HUES64 (cell line): ENCODE results near the gene UNC79.
"Not testable (repeated sequence)": the region's sequence is repeated elsewhere in the genome, so short reads cannot be mapped to it uniquely, and the experiment has no call there.

Source experiments
- H3K27ac ChIP-seq: 2 replicates; pipeline ENCODE4 v1.7.0; 2013; ENCODE audit warnings: low read depth, low read length, inconsistent platforms
- H3K27me3 ChIP-seq: 2 replicates; pipeline ENCODE4 v1.6.1; 2013; ENCODE audit warnings: mild to moderate bottlenecking, low read length; ENCODE audit not compliant: insufficient read depth
- H3K36me3 ChIP-seq: 2 replicates; pipeline ENCODE4 v1.6.1; 2013; ENCODE audit warnings: mild to moderate bottlenecking, low read length; ENCODE audit not compliant: insufficient read depth
- H3K4me1 ChIP-seq: 2 replicates; pipeline ENCODE4 v1.6.1; 2013; ENCODE audit warnings: mild to moderate bottlenecking, low read length, moderate library complexity; ENCODE audit not compliant: insufficient read depth
- H3K4me3 ChIP-seq: 2 replicates; pipeline ENCODE4 v1.5.1; 2013; ENCODE audit warnings: mild to moderate bottlenecking, low read length, moderate library complexity
- H3K9ac ChIP-seq: 2 replicates; pipeline ENCODE4 v1.6.1; 2013; ENCODE audit warnings: mild to moderate bottlenecking, low read depth, low read length
- H3K9me3 ChIP-seq: 2 replicates; pipeline ENCODE4 v1.6.1; 2013; ENCODE audit warnings: low read depth, low read length; ENCODE audit not compliant: insufficient read depth
- WGBS: fragments of 150-250, 120-280 bp; methylation state at CpG from one replicate; pipeline ENCODE4 v1.1.7; 2013; ENCODE audit warnings: missing lambda C conversion rate; 5-methylcytosine and 5-hydroxymethylcytosine counted together

UNC79 gene

DNA sequence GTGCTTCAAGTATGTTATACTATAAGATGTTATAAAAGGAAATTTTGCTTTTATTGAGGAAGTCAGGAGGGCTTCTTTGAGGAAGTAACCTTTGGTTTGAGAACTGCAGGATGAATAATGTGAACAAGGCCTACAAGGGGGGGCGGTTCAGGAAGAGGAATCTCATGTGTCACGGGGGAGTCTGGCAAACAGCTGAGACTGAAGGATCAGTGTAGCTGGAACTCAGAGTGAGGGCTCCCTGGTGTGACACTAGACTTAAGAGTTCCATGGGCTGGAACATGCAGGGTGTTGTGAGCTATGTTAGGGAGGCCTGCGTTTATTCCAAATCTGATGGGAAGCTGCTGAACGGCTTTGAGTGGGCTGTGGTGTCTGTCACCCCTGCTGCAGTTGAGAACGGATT lies 62.3 kb downstream of the UNC79 start:
- H3K27ac ChIP-seq: no peak overlapping the region
- H3K9me3 ChIP-seq: no peaks in the 10 kb centered on the region
- no peak overlapping the region for H3K9ac ChIP-seq
- no peaks in the 10 kb centered on the region for H3K36me3 ChIP-seq
- H3K4me3 ChIP-seq: no peak overlapping the region
- WGBS: 85% methylated on average over 5 of the region's 5 CpGs
- no peaks in the 10 kb centered on the region for H3K4me1 ChIP-seq
- H3K27me3 ChIP-seq: no peaks in the 10 kb centered on the region

DNA sequence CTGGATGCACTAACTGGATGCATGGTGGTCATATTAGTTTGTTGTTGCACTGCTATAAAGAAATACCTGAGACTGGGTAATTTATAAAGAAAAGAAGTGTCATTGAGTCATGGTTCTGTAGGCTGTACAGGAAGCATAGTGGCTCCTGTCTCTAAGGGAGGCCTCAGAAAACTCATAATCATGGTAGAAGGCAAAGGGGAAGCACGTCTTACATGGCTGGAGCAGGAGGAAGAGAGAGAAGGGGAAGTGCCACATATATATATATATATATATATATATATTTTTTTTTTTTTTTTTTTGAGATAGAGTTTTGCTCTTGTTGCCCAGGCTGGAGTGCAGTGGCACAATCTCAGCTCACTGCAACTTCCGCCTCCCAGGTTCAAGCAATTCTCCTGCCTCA lies 62.9 kb downstream of the UNC79 start:
- not testable (repeated sequence) for H3K9ac ChIP-seq, H3K36me3 ChIP-seq, H3K27ac ChIP-seq, H3K27me3 ChIP-seq, H3K4me1 ChIP-seq, H3K4me3 ChIP-seq, H3K9me3 ChIP-seq
- WGBS: no CpG with 5 or more reads among the region's 2 CpGs

DNA sequence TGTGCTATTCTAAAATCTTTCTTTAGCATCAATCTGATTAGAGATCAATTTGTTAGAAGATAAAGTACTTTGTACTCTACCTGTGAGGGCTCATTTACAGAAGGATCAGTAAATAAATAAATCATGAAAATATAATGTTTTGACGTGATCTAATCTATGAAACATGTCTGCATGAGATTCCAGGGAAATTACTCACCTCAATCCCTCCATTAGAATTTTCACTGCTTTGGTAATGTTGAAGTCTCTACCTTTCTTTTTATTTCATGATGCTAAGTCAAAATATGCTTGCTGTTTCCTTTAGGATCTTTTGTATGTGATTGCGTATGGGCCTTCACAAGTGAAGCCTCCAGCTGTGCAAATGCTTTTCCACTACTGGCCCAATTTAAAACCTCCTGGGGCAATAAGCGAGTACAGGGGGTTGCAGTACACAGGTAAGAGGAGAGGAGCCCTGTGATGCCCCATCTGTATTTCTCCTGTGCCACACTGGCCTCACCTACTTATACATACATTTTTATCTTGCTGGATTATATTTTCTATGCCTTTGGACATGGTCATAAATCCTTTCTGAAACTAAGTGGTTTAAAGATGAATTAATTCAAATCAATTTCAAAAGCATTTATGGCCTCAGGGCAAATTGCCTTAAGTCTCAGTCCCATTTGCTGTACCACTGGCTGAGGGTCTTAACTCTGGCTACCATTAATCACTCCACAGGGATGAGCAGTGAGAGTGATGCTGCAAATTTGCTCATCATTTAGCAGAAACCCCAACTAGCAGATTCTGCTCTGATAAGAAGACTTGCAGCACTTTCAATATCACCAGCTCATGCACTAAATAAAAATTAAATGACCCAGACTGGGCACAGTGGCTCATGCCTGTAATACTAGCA lies 66.4 kb downstream of the UNC79 start:
- Histone ChIP-seq H3K9ac (no peak overlapping the region), H3K4me3 (no peak overlapping the region), H3K27me3 (no peaks in the 10 kb centered on the region), H3K27ac (no peak overlapping the region), H3K9me3 (no peaks in the 10 kb centered on the region), H3K4me1 (no peaks in the 10 kb centered on the region), H3K36me3 (no peaks in the 10 kb centered on the region)
- WGBS: 86% methylated on average over 2 of the region's 3 CpGs

DNA sequence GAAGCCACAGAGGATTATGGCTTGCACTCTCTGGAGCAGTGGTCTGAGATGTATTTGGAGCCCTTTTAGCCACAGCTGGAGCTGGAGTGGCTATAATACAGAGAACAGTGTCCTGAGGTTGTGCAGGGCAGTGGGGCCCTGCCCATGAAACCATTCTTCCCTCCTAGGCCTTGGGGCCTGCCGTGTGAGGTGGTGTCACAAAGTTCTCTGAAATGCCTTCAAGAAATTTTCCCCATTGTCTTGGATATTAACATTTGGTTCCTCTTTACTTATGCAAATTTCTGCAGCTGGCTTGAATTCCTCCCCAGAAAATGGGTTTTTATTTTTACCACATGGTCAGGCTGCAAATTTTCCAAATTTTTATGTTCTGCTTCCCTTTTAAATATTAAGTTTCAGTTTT lies 79.3 kb downstream of the UNC79 start:
- peaks cover 22% of the 10 kb centered on the region for H3K9me3 ChIP-seq
- H3K27ac ChIP-seq: peak overlapping the region; percentile 45; the same call in 1 of the 2 replicates
- H3K9ac ChIP-seq: no peak overlapping the region
- H3K4me1 ChIP-seq: no peaks in the 10 kb centered on the region
- H3K27me3 ChIP-seq: no peaks in the 10 kb centered on the region
- no peak overlapping the region for H3K4me3 ChIP-seq
- WGBS: 74% methylated on average over 1 of the region's 1 CpG
- H3K36me3 ChIP-seq: peaks cover 3% of the 10 kb centered on the region; the same call in 1 of the 2 replicates

DNA sequence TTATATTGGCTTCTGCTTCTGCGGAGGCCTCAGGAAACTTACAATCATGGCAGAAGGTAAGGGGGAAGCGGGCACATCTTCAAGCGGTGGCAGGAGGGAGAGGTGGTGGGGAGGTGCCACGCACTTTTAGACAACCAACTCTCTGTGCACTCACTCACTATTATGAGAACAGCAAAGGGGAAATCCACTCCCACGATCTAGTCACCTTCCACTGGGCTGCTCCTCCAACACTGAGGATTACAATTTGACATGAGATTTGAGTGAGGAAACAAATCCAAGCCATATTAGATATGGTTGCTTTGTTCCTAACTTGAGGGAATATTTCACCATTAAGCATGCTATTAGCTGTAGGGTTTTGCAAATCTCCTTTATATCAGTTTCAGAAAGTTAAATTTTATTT lies 80.3 kb downstream of the UNC79 start:
- peaks cover 3% of the 10 kb centered on the region; the same call in 1 of the 2 replicates for H3K36me3 ChIP-seq
- H3K4me1 ChIP-seq: no peaks in the 10 kb centered on the region
- 94% methylated on average over 4 of the region's 5 CpGs for WGBS
- H3K27me3 ChIP-seq: no peaks in the 10 kb centered on the region
- H3K9me3 ChIP-seq: peaks cover 22% of the 10 kb centered on the region
- no peak overlapping the region for H3K9ac ChIP-seq
- H3K4me3 ChIP-seq: no peak overlapping the region
- H3K27ac ChIP-seq: no peak overlapping the region

DNA sequence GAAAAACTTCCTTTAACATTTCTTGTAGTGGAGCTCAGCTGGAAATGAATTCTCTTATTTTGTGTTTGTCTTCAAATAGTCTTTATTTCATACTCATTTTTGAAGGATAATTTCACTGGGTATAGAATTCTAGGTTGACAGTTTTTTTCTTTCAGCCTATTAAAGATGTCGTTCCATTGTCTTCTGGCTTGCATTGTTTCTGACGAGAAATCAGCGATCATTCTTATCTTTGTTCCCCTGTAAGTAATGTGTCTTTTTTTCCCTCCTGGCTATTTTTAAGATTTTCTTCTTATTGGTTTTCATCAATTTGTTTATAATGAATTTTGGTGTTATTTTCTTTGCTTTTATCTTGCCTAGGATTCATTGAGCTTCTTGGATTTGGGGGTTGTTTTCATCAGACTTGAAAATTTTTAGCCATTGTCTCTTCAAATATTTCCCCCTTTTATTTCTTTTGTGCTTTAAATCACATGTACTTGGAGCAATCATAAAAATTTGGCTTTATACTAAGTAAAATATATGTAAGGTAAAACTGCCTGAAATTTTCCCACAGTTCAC lies 89.4 kb downstream of the UNC79 start:
- H3K27ac ChIP-seq: no peak overlapping the region
- no peaks in the 10 kb centered on the region for H3K27me3 ChIP-seq
- H3K4me1 ChIP-seq: no peaks in the 10 kb centered on the region
- WGBS: 85% methylated on average over 3 of the region's 3 CpGs
- H3K4me3 ChIP-seq: no peak overlapping the region
- no peak overlapping the region for H3K9ac ChIP-seq
- peaks cover 55% of the 10 kb centered on the region for H3K9me3 ChIP-seq
- 0 out of 2 replicates have a peak, but pooled peaks cover 4% of the 10 kb centered on the region for H3K36me3 ChIP-seq

DNA sequence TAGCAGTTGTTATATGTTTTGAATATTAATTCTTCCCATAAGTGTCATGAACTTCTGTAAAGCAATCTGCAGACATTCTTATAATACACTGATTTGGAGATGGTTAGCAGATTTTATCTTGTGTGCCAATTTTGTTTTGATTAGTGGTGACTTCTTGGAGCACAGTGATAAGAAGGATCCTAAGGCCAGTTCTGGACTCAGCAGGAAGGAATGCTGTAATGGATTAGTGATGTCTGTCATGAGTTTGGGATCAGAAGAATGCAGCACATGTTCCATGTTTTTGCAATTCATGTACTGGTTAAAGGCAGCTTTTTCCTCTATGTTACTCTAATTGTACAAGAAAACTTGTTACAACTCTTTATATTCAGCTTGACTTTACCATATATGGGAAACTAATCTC lies 91.5 kb downstream of the UNC79 start:
- no peak overlapping the region for H3K9ac ChIP-seq
- no peak overlapping the region for H3K4me3 ChIP-seq
- H3K4me1 ChIP-seq: peaks cover 20% of the 10 kb centered on the region
- H3K9me3 ChIP-seq: peaks cover 53% of the 10 kb centered on the region
- 0 out of 2 replicates have a peak, but pooled peaks cover 4% of the 10 kb centered on the region for H3K36me3 ChIP-seq
- H3K27ac ChIP-seq: no peak overlapping the region
- no peaks in the 10 kb centered on the region for H3K27me3 ChIP-seq

DNA sequence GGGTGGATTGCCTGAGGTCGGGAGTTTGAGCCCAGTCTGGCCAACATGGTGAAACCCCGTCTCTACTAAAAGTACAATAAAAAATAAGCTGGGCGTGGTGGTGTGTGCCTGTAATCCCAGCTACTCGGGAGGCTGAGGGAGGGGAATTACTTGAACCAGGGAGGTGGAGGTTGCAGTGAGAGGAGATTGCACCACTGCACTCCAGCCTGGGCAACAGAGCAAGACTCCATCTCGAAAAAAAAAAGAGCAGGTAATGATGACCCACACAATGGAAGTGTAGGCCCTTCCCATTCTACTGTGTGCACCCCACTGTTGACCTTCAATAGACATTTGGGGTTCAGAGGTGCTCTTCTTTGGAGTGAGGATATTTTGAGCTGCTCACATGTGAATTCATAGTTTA lies 94.5 kb downstream of the UNC79 start:
- H3K27ac ChIP-seq, H3K9ac ChIP-seq, H3K36me3 ChIP-seq, H3K4me3 ChIP-seq, H3K27me3 ChIP-seq: not testable (repeated sequence)
- 95% methylated on average over 5 of the region's 5 CpGs for WGBS
- H3K4me1 ChIP-seq: peaks cover 23% of the 10 kb centered on the region
- peaks cover 25% of the 10 kb centered on the region for H3K9me3 ChIP-seq

DNA sequence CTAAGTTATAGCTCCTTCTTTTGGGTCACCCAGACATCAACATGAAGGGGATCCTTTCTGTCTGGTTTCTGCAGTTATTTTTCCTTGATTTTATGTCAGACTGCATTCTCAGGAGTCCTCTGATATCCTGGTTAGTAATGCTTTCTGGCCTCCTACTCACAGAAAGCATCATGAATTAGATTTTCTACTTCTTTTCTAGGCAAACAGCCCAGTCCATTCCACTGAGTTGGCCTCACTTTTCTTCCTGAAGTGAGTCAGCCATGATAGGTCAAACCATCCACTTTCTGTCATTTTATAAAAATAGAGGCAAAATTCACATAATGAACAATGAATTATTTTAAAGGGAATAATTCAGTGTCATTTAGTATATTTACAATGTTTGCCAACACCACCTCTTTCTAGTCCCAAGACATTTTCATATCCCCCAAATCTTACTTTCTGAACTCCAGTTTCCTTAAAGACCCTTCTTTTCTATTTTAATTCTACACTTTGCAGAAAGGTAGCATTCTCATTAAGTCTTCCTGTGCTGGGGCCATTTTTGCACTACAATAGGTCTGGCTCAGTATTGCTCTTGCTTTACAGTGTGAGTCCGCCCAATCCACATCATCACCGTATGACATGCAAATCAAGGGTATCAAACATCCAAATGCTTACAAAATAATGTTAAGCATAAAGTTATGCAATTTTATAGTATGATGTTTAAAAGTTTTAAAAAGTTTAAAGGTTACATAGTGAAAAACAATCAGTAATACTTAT lies 95.1 kb downstream of the UNC79 start:
- H3K9ac ChIP-seq: no peak overlapping the region
- no peak overlapping the region for H3K4me3 ChIP-seq
- H3K4me1 ChIP-seq: peaks cover 23% of the 10 kb centered on the region
- 0 out of 2 replicates have a peak, but pooled peaks cover 2% of the 10 kb centered on the region for H3K36me3 ChIP-seq
- H3K9me3 ChIP-seq: peaks cover 18% of the 10 kb centered on the region
- 0 out of 2 replicates have a peak overlapping the region, but pooled peaks have one; percentile 0 for H3K27ac ChIP-seq
- H3K27me3 ChIP-seq: no peaks in the 10 kb centered on the region
- WGBS: 72% methylated on average over 2 of the region's 2 CpGs

DNA sequence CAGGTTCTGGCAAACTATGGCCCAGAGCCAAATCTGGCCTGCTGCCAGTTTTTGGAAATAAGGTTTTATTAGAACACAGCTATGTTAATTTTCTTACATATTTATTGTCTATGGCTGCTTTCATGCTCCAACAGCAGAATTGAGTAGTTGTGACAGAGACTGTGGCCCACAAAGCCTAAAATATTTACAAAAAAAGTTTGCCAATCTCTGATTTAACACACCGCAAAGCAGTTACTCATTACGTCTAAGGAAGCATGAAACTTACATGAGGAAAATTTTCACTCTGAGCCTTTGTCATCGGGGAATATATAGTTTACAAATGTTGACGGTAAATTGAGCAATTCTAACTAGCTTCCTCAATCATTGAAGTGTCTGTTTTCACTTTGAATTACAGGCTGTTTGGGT lies 96.5 kb downstream of the UNC79 start:
- Histone ChIP-seq H3K27me3 (no peaks in the 10 kb centered on the region), H3K27ac (0 out of 2 replicates have a peak overlapping the region, but pooled peaks have one; percentile 8), H3K4me3 (no peak overlapping the region), H3K36me3 (no peaks in the 10 kb centered on the region), H3K9me3 (peaks cover 5% of the 10 kb centered on the region; the same call in 1 of the 2 replicates), H3K9ac (no peak overlapping the region), H3K4me1 (peaks cover 23% of the 10 kb centered on the region)
- 93% methylated on average over 4 of the region's 4 CpGs for WGBS
